GM13976 (cell line): ENCODE measurements around the gene PXDN.

ENCODE experiments used
- DNase-seq: peaks from one replicate; pipeline ENCODE4 v3.0.0; 2012; ENCODE audit warnings: low spot score
- CTCF ChIP-seq: IDR thresholded peaks from 2 replicates; pipeline ENCODE4 v1.5.1; 2012; ENCODE audit warnings: borderline replicate concordance, mild to moderate bottlenecking; ENCODE audit not compliant: insufficient read depth; ENCODE audit errors: extremely low read depth, missing control alignments, control extremely low read depth
- in situ Hi-C: fragments of 300-500 bp; cut with MboI; formaldehyde crosslinking; loops from one replicate; pipeline ENCODE4 v1.12.0; 2022; ENCODE audit warnings: low sequenced_read_pairs, mixed read lengths, inconsistent platforms; ENCODE audit not compliant: unreplicated experiment

PXDN gene

GRCh38 chr2:1653956-1654695 is 90.2 kb downstream of the PXDN start:
- TF ChIP-seq CTCF = no peak
- in situ Hi-C loops = no loop called here
- DNase-seq = no peak

DNA sequence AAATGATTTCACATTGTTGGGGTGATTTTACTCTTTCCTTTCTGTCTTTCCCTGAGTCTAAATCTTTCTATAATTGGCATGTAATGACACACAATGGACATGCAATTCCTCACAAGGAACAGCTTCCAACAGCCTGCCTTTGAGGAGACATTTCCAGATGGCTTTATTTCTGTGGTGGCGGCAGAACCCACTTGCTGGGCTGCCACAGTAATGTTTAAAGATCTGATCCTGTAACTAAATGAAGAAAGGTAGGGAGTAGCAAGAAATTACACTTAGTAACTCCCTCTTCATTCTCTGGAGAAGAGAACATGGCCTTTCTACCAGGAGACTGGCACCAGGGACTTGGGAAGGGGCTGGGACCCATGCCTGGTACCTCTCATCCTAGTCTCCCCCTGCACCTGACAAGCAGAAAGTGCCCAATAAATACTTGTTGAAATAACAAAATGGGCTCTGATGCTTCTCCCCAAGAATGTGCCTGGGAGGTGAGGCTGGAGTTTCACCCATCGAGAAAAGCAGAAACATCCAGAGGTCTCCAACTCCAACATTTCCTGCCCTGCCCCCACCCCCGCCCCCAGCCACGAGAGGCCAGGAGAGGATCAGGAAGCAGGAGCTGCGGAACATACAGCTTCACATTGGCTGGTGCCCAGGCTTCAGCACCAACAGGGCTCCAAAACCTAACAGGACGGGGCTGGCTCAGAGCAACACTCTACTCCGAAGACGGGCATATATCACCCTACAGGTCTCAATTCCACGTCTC is 92.1 kb downstream of the PXDN start:
- in situ Hi-C loops = no loop called here
- no peak for DNase-seq
- no peak for TF ChIP-seq CTCF

DNA sequence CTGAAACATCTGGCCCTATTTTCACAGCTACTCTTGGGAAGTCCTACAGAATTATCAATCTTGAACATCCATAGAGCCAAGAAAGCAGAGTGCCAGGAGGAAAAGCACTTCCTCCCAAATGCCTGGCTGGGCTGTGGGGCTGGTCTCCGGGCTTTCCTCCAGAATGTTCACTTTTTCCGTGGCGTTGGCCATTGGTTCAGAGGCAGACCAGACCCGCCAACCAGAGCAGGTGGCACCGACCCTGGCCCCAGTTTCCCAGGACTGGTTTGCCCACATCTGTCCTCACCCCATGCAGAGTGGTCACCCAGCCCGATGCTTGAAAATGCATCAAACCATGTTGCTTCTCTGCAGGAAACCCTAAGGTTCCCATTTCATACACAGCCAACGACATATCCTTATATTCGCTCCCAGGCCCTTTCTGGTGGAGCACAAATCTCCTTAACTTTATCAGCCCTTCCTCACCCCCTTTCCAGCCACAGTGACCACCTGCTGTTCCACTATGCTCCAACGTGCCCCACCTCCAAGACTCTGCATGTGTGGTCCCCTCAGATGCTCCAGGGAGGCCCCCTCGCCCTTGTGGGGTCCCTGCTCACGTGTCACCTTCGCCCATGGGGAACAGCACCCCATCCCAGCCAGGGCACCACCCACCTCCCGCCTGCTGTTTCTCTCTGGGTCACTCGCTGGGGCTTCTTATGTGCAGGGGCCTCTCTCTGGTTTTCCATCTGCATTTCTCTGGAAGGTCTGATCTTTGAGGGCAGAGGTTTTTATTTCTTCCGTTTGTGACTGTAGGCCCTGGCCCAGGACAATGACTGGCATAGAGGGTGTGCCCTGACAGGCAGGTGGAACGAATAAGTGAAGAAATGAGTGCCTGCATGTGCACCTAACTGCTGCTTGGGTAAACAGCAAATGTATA is 92.9 kb downstream of the PXDN start:
- no peak for DNase-seq
- TF ChIP-seq CTCF = no peak
- in situ Hi-C loops = no loop called here

- in situ Hi-C loops = no loop called here
- no peak for TF ChIP-seq CTCF
- DNase-seq = no peak
These were observed 94.0 kb downstream of the PXDN start for GRCh38 chr2:1650085-1650872.

DNA sequence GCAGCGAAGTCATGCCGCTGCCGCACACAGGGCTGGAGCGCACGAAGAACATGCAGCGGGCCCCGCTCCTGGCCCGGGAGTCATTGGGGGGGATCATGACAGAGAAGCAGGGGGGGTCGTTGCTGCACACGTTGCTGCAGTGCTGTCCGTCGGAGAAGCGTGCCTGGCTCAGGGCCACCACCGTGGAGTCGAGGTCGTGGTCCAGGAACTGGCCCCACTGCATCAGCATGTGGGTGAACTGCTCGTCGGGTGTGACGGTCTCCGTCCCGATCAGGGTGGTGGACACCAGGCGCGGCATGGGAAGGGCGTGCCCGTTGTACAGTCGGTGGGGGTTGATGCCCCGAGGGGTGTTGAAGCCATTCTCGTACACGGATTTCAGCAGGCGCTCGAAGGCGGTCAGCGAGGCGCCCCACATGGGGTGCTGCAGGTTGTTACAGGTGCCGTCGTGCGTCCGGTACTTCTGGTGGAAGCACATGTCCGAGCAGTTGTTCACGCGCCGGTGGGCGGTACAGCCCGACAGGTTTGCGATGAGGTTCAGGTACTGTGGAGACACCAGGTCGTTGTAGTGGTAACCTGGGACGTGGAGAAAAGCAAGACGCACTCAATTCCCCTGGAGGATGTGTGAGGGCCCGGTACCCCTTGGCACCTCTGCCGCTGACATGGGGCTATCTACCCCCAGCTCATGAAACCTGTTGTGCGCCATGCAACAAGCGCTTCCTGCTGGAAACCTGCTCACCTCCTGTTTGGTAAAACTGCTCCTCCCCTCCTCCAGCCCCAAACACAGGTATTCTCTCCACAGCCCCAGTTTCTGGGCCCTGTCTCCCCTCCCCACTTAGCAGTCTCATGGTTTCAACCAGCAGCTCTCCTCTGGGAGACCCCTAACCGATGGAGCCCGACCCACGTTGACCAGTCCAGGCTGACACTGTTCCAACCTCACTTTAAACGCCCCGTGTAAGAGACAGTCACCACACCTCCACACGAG is 94.9 kb downstream of the PXDN start:
- DNase-seq = no peak

More for the DNA sequence above, 94.9 kb downstream of the PXDN start:
- TF ChIP-seq CTCF = no peak
- in situ Hi-C loops = no loop called here
